ENCODE data around the gene CABYR.

DNA sequence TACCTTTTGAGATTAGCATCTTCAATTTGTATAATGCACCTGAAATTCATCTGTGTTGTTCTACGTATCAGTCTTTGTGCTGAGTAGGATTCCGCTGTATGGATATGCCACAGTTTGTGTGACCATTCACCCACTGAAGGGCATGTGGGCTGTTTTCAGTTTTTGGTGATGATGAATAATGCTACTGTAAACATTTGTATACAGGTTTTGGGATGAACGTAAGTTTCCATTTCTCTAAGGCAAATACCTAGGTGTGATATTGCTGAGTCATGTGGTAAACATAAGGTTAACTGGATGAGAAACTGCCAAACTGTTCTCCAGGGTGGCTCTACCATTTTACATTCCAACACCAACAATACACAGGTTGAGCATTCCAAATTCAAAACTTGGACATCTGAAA, 35.1 kb downstream of the CABYR start:
- TF ChIP-seq, protein P1, sequence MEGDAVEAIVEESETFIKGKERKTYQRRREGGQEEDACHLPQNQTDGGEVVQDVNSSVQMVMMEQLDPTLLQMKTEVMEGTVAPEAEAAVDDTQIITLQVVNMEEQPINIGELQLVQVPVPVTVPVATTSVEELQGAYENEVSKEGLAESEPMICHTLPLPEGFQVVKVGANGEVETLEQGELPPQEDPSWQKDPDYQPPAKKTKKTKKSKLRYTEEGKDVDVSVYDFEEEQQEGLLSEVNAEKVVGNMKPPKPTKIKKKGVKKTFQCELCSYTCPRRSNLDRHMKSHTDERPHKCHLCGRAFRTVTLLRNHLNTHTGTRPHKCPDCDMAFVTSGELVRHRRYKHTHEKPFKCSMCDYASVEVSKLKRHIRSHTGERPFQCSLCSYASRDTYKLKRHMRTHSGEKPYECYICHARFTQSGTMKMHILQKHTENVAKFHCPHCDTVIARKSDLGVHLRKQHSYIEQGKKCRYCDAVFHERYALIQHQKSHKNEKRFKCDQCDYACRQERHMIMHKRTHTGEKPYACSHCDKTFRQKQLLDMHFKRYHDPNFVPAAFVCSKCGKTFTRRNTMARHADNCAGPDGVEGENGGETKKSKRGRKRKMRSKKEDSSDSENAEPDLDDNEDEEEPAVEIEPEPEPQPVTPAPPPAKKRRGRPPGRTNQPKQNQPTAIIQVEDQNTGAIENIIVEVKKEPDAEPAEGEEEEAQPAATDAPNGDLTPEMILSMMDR (IDR thresholded peaks at IDR 0.05), result no peak
- no peak for TF ChIP-seq EZH2 (IDR thresholded peaks at IDR 0.05; ENCODE audit: borderline replicate concordance, insufficient read depth, low read depth, low read length, poor library complexity, severe bottlenecking)
